MCF 10A (cell line): Measurements from ENCODE around the gene BRI3BP. TPM values are rescaled to one million over a fixed set of nuclear protein-coding genes. Genes with fewer than 3 reads are reported as not detected.

Experiments
- BruUV-seq: library from RNA; stranded (reverse); fragments of 400-500 nt; replicated peaks from 2 replicates; lab custom pipeline; 2021; lab: Mats Ljungman, UMichigan
- CTCF ChIA-PET: fragments of 300-600 bp; sonication (Branson Sonifier 250); formaldehyde crosslinking; extraction: SDS; loops from one replicate; lab custom pipeline; 2021; ENCODE audit warnings: antibody characterized with exemption, inconsistent platforms; lab: Yijun Ruan, JAX
- POLR2A ChIA-PET: fragments of 300-600, 350-650 bp; sonication (Branson Sonifier 250); formaldehyde crosslinking; extraction: SDS; loops from one replicate; lab custom pipeline; 2020; ENCODE audit warnings: antibody characterized with exemption, inconsistent platforms; lab: Yijun Ruan, JAX
- DNase-seq: peaks from one replicate; pipeline ENCODE4 v3.0.0-alpha.2; 2018; ENCODE audit not compliant: unreplicated experiment
- H3K27ac Mint-ChIP-seq: one replicate; pipeline ENCODE4 v1.8.0; 2022; ENCODE audit warnings: mild to moderate bottlenecking, low read depth, mixed read lengths; ENCODE audit not compliant: unreplicated experiment
- H3K27me3 Mint-ChIP-seq: one replicate; pipeline ENCODE4 v1.8.0; 2022; ENCODE audit warnings: mixed read lengths; ENCODE audit not compliant: insufficient read depth, unreplicated experiment
- H3K36me3 Mint-ChIP-seq: one replicate; pipeline ENCODE4 v1.8.0; 2022; ENCODE audit warnings: mild to moderate bottlenecking, moderate library complexity, mixed read lengths; ENCODE audit not compliant: insufficient read depth, unreplicated experiment
- H3K4me1 Mint-ChIP-seq: one replicate; pipeline ENCODE4 v1.8.0; 2022; ENCODE audit warnings: mixed read lengths; ENCODE audit not compliant: insufficient read depth, unreplicated experiment
- H3K4me3 Mint-ChIP-seq: one replicate; pipeline ENCODE4 v1.8.0; 2022; ENCODE audit warnings: mild to moderate bottlenecking, moderate library complexity, mixed read lengths; ENCODE audit not compliant: unreplicated experiment
- H3K9me3 Mint-ChIP-seq: one replicate; pipeline ENCODE4 v1.8.0; 2022; ENCODE audit warnings: mixed read lengths; ENCODE audit not compliant: unreplicated experiment
- intact Hi-C: fragments of 100-400 bp; cut with micrococcal nuclease; formaldehyde crosslinking; loops from 2 replicates; pipeline ENCODE4 v1.14.1; 2022
- total RNA-seq: library from RNA; stranded (reverse); gene quantifications from 2 replicates; pipeline ENCODE4 v1.2.3, GENCODE V29; 2022
- TF ChIP-seq, protein P1 (sequence below): fragments of 200-600 bp; IDR thresholded peaks from one replicate; pipeline ENCODE4 v1.8.0; 2022; ENCODE audit warnings: antibody characterized with exemption, mild to moderate bottlenecking; ENCODE audit not compliant: unreplicated experiment

The BRI3BP gene
- total RNA-seq, 1 experiment from 2014 or later = 11.9 TPM

DNA sequence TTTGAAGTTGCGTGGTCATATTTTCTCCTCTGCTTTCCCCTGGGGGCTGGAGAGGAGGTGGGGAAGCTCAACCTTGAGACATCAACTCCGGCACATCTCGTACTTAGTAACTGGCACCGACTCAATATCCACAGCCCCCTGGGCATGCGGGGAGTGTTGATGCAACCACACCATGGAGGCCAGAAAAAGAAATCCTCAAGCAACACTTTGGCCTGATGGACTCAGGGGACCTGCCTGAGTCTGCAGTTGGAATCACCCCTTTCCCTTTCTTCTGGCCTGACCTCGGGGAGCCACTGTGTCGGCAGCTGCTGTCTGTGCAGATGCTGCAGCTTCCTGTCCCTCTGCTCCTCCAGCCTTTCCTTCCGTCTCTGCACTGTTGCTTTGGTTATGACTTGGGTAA is 60.4 kb downstream of the BRI3BP start:
- CTCF ChIA-PET = interaction anchor here (0.6 to 1.0 kb wide), 4 partner anchors 9 to 621 kb away, joined by 3 to 4 read pairs (median 4); no protein-coding TSS in a partner anchor
- Mint-ChIP-seq H3K27ac (no peak overlapping the region), H3K36me3 (no peaks in the 10 kb centered on the region), H3K27me3 (no peaks in the 10 kb centered on the region), H3K4me1 (no peaks in the 10 kb centered on the region), H3K4me3 (no peak overlapping the region), H3K9me3 (no peaks in the 10 kb centered on the region)
- TF ChIP-seq, protein P1, sequence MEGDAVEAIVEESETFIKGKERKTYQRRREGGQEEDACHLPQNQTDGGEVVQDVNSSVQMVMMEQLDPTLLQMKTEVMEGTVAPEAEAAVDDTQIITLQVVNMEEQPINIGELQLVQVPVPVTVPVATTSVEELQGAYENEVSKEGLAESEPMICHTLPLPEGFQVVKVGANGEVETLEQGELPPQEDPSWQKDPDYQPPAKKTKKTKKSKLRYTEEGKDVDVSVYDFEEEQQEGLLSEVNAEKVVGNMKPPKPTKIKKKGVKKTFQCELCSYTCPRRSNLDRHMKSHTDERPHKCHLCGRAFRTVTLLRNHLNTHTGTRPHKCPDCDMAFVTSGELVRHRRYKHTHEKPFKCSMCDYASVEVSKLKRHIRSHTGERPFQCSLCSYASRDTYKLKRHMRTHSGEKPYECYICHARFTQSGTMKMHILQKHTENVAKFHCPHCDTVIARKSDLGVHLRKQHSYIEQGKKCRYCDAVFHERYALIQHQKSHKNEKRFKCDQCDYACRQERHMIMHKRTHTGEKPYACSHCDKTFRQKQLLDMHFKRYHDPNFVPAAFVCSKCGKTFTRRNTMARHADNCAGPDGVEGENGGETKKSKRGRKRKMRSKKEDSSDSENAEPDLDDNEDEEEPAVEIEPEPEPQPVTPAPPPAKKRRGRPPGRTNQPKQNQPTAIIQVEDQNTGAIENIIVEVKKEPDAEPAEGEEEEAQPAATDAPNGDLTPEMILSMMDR = no peak
- peak; percentile 21 for DNase-seq
- intact Hi-C loops = no loop called here
- BruUV-seq = no TSS peak
- POLR2A ChIA-PET = no interaction called here

DNA sequence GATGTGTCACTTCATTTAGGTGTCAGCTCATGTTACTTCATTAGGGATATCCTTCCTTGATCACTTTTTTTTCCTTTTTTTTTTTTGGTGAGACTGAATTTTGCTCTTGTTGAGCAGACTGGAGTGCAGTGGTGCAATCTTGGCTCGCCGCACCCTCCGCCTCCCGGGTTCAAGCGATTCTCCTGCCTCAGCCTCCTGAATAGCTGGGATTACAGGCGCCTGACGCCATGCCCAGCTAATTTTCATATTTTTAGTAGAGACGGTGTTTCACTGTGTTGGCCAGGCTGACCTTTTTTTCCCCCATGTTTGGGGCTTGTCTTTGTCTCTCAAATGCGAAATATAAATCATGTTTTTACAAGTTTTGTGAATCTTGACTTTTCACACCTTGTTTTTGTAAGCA is 62.1 kb downstream of the BRI3BP start:
- intact Hi-C loops = no loop called here
- no peaks in the 10 kb centered on the region for H3K27me3 Mint-ChIP-seq
- DNase-seq = no peak
- POLR2A ChIA-PET = interaction anchor here (0.7 kb wide), 1 partner anchor 9 kb away, joined by 4 read pairs; the partner anchor contains the start of gene AACS
- no TSS peak for BruUV-seq
- H3K9me3 Mint-ChIP-seq = no peaks in the 10 kb centered on the region
- H3K27ac Mint-ChIP-seq = no peak overlapping the region
- CTCF ChIA-PET = interaction anchor here (0.6 kb wide), 1 partner anchor 44 kb away, joined by 3 read pairs; no protein-coding TSS in a partner anchor
- TF ChIP-seq, protein P1 = no peak
- no peak overlapping the region for H3K4me3 Mint-ChIP-seq
- H3K4me1 Mint-ChIP-seq = no peaks in the 10 kb centered on the region
- H3K36me3 Mint-ChIP-seq = no peaks in the 10 kb centered on the region

DNA sequence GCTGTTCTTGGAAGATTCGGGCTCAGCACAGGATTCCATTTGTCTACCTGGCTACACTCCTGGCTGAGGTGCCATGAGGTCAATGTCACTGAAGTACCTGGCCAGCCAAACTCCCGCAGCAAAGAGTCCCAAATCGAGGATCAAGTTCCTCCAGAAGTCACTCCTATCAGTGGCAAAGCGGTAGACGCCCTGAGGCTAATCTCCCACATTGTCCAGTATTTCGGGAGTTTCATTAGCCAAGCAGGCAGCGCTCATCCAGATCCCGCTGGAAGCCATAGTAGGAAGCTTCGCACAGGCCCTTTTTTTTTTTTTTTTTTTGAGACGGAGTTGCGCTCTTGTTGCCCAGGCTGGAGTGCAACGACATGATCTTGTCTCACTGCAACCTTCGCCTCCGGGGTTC is 62.9 kb downstream of the BRI3BP start:
- POLR2A ChIA-PET = no interaction called here
- no peaks in the 10 kb centered on the region for H3K4me1 Mint-ChIP-seq

DNA sequence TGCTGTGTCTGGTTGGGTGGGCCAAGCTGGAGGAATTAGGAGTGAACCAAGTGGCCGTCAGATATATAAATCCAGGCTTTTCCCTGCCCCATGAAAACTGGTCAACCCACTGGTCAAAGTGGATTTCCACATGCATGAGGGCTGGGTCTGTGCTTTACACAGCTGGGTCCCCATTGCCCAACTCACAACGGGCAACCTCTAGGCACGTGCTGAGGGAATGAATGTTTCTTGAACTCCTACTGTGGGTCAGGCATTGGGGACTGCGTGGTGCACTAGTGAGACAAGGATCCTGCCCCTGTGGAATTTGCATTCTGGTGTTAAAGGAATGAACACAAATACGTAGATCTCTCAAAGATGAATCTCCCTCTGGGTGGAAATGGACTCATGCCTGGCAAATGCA is 64.3 kb downstream of the BRI3BP start:
- BruUV-seq = no TSS peak
- CTCF ChIA-PET = no interaction called here
- POLR2A ChIA-PET = no interaction called here

More for the DNA sequence above, 62.9 kb downstream of the BRI3BP start:
- no peak for DNase-seq
- intact Hi-C loops = no loop called here
- BruUV-seq = no TSS peak
- Mint-ChIP-seq H3K4me3 (no peak overlapping the region), H3K27ac (no peak overlapping the region), H3K9me3 (no peaks in the 10 kb centered on the region), H3K27me3 (no peaks in the 10 kb centered on the region), H3K36me3 (no peaks in the 10 kb centered on the region)
- TF ChIP-seq, protein P1 = no peak
- CTCF ChIA-PET = interaction anchor here (0.6 to 0.7 kb wide), 2 partner anchors 45 to 1949 kb away, joined by 3 read pairs; no protein-coding TSS in a partner anchor

More for the DNA sequence above, 64.3 kb downstream of the BRI3BP start:
- no peak for DNase-seq
- TF ChIP-seq, protein P1 = no peak
- H3K27me3 Mint-ChIP-seq = no peaks in the 10 kb centered on the region
- H3K36me3 Mint-ChIP-seq = no peaks in the 10 kb centered on the region
- no peak overlapping the region for H3K4me3 Mint-ChIP-seq
- intact Hi-C loops = no loop called here
- no peak overlapping the region for H3K27ac Mint-ChIP-seq
- no peaks in the 10 kb centered on the region for H3K4me1 Mint-ChIP-seq
- H3K9me3 Mint-ChIP-seq = no peaks in the 10 kb centered on the region
